GM19395 (cell line): ENCODE data around the gene CFAP58.

Source experiments
- ATAC-seq: cut with Tn5 transposase; IDR thresholded peaks from one replicate; pipeline ENCODE4 v1.9.1; 2021; ENCODE audit warnings: mild to moderate bottlenecking, moderate library complexity; ENCODE audit not compliant: unreplicated experiment

CFAP58 gene

DNA sequence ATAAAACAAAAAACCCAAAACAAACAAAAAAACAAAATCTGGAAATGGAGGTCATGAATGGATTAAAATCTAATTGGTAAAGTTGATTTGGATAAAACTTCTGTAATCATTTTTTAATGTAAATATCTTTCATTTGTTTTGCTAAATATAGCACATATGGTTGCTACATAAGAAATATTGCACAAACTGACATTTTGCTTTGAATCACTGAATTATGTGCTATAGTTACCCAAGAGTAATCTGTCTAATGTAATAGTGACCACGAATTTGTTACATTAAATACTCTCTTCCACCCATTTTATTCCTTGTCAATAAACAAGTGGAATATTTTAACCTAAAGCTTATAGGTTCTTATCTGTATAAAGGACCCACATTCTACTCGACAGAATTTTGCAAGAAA lies 6.2 kb downstream of the CFAP58 start:
- no peak for ATAC-seq

DNA sequence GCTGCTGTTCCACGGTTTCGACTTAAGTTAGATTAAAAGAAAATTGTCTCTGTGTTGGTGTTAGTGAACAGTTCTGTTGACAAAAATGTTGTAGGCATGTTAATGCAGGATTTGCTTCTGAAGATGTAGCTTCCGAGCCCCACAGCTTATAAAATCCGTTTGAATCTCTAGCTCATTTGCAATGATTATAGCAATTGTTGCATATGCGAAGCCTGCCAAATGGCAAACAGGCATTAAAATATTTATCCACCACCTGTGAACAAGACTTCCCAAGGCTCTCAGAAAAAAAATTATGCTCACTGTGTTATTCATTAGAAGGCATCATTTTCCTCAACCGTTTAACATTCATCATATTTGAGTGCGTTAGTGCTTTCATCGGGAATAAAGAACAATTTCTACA lies 14.3 kb downstream of the CFAP58 start:
- no peak for ATAC-seq

GRCh38 chr10:104368381-104368780 lies 14.7 kb downstream of the CFAP58 start:
- ATAC-seq, result no peak

GRCh38 chr10:104371753-104372152 lies 18.1 kb downstream of the CFAP58 start:
- no peak for ATAC-seq

GRCh38 chr10:104374591-104374990 lies 21.0 kb downstream of the CFAP58 start:
- no peak for ATAC-seq

- no peak for ATAC-seq
Measured at GRCh38 chr10:104376784-104377300, 23.2 kb downstream of the CFAP58 start.

- ATAC-seq, result no peak
Measured at GRCh38 chr10:104380336-104380735, 26.7 kb downstream of the CFAP58 start.

- ATAC-seq, result peak; percentile 91
Measured at GRCh38 chr10:104387130-104387888, 33.7 kb downstream of the CFAP58 start.

GRCh38 chr10:104388830-104389229 lies 35.2 kb downstream of the CFAP58 start:
- ATAC-seq, result no peak

DNA sequence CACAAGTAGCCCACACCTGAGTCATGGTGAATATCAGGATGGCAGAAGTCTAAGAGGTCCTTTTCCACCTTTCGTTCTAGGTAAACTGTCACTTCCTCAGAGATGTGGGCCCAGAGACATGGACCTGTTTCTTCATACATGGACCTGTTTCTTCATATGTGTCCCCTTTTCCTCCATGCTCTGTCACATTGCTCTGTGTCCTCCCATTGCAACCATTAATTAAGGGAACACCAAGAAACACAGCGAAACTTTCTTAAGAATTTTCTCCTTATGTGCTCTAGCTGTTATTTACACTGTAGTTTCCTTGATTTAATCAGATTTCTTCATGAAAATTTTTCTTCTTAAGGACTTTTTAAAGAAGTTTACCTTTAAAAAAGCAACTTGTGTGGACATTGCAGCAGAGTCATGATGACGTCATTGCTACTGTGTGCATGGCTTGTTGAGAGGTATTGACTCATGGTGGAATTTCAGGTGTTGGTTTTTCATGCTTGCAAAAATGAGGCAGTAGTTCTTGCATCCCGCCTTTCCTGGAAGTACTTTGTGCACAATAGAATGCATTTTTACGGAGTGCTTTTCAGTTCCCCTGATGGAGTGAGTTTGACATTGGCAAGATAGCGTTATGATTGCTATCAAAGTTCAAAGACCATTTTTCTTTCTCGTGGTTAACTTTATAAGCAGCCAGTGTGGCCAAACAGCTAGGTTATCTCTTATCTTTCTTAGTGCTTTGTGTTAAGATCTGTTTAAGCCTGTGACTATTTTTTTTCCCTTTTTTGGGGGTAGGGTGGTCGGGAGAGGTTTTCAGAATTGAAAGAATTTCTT lies 37.7 kb downstream of the CFAP58 start:
- ATAC-seq, result no peak

DNA sequence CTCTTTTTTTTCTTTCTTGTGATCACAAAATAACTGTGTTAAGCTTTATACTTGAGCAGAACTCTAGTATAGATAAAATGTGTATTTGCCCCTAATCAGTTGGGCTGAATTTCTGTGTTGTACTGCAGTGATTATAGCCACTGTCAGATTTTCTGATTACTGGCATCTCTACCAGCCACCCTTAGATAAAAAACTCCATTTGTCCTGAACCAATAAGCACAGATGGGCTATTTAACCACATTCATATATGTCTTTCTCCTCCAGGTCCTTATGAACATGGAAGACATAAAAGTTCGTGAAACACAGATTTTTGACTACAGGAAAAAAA lies 38.3 kb downstream of the CFAP58 start:
- ATAC-seq, result no peak

DNA sequence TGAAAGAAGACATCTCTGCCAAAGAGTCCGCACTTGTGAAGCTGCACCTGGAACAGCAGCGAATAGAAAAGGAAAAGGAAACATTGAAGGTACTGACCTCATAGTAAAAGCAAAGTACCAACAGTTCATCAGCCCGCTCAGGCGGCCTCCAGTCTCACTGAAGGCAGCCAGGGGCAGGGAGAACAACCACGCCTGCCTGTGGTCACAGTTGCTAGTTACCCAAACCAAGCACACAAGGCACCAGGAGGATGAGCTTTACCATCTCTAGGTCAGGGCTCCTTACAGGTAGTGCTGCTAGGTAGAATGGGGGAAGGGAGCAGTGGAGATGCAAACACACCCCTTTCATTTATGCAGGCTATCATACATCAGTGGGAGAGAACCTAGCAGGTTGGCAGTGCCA lies 39.8 kb downstream of the CFAP58 start:
- no peak for ATAC-seq

GRCh38 chr10:104396581-104396980 lies 42.9 kb downstream of the CFAP58 start:
- ATAC-seq, result no peak

- no peak for ATAC-seq
Measured at GRCh38 chr10:104403636-104404035, 50.0 kb downstream of the CFAP58 start.

GRCh38 chr10:104406715-104407650 lies 53.4 kb downstream of the CFAP58 start:
- ATAC-seq, result peak; percentile 67

DNA sequence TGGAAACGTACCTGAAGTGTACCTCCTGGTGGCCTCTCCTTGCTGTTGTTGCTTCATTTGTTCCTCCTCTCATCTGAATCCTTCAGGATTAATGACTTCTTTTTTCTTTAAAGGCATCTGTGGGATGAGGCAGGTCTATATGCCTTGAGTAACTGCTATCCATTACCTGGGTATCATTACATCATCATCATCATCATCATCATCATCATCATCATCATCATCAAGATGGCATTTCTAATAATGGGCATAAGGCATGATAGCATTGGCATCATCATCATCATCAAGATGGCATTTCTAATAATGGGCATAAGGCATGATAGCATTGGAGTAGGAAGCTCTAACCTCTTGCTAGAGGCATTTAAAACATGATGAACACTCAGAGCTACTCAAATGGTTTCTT lies 59.9 kb downstream of the CFAP58 start:
- no peak for ATAC-seq

- no peak for ATAC-seq
Measured at GRCh38 chr10:104415526-104416165, 62.0 kb downstream of the CFAP58 start.

- ATAC-seq, result no peak
Measured at GRCh38 chr10:104416851-104417250, 63.2 kb downstream of the CFAP58 start.

- ATAC-seq, result no peak
Measured at GRCh38 chr10:104417637-104418292, 64.1 kb downstream of the CFAP58 start.

- peak; percentile 95 for ATAC-seq
Measured at GRCh38 chr10:104424719-104425118, 71.1 kb downstream of the CFAP58 start.
